GM18858 (cell line): Measurements from ENCODE around the gene DNM3.

Experiments
- ATAC-seq: cut with Tn5 transposase; IDR thresholded peaks from one replicate; pipeline ENCODE4 v1.9.1; 2021; ENCODE audit not compliant: unreplicated experiment

DNM3 gene

DNA sequence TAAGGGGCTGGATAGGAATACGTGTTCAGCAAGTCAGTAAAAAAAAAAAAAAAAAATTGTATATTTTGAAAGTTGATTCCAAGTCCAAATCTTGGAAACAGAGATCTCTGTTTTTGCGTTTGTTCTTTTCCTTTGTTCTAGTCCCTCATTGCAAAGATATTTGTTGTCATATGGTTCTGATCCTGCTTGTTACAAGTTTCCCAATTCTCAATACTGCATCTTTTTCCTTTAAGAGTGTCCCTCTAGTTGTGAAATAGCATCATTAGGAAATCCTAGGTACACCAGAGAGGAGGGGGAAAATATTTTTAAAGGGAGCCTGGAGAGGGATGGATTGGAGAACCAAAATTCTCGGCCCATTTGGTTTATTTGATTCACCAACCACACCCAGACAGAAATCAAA lies 426.9 kb downstream of the DNM3 start:
- no peak for ATAC-seq

DNA sequence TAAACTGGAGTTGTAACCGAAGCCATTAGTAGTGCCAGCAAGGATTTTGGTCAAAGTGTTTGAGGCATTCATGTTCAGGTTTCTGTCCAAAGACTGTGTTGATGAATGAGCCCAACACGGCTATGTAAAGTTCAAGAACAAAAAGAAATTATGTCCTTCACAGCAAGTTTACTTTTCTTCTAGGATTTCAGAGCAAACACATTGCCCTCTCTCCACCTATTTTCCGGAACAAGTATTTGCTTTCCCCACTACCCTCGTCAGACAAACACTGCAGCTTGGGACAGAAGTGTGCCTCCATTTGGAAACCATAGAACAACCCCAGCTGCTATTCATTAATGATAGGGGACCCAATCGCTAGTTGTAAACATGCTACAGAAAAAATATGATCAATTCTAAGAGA lies 427.8 kb downstream of the DNM3 start:
- ATAC-seq: no peak

DNA sequence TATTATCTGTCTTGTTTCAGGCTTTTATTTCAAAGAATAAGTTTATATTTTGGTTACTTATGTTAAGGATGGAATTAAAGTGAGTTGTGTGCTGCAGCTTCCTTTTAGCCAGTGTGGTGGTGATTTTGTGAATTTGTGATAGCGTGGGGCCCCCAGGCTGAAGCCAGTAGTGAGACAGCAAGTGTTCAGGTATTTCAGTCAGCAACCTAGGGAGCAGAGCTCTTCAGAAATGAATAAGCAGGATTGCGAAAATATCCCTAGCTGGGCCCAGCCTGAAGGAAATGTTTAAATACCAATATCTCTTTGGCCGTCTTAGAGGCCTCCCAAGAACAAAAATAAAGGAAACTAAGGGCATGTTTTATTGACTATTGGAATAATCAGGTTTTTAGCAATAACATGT lies 428.3 kb downstream of the DNM3 start:
- no peak for ATAC-seq

GRCh38 chr1:172270605-172271004 lies 429.3 kb downstream of the DNM3 start:
- no peak for ATAC-seq

DNA sequence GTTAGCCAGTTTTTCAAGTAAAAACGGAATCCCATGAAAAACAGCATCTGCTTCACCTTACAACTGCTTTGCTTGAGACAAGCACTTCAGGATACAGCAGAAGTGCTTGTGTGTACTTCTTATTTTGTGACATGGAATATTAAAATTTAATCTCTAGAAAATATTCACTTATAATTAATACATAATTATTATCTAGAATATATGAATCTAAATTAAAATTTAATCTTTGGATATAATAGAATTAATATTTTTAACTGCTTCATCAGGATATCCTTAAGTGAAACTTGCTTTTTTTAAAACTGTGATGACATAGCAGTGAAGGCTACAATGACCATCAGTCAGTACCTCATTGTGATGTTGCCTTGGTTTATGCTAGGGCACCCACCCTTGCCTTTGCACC lies 430.8 kb downstream of the DNM3 start:
- no peak for ATAC-seq

GRCh38 chr1:172273647-172274396 lies 432.5 kb downstream of the DNM3 start:
- ATAC-seq: no peak

- no peak for ATAC-seq
Observed at GRCh38 chr1:172275478-172275877, 434.2 kb downstream of the DNM3 start.

DNA sequence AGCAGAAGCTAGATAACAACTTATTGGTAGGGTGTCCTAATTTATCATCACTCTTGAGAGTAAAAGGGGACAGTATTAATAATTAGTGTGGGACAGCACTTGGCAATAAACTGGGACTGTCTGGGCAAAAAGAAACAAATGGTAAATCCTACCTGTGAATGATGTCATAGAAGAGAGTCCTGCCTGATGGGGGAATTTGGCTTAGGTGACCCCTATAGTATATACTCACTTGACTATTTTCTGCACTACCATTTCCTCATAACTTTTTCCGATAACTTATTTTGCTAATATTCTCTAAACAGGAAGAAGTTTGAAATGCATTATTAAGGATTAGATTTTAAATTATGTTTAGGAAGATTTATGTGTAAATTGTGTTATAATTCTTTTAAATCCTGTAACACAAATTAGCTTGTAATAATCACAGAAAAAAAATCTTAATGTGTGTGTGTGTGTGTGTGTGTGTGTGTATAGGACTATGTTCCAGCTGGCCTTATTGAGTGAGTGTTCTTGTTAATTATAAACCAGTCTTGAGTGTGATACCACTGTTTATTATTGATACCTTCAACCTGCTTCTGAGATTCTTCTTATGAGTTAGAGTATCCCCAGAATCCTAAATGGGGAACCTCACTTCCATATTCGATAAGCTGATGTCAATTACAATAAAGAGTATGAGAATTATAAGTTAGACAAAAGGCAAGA lies 435.0 kb downstream of the DNM3 start:
- no peak for ATAC-seq

DNA sequence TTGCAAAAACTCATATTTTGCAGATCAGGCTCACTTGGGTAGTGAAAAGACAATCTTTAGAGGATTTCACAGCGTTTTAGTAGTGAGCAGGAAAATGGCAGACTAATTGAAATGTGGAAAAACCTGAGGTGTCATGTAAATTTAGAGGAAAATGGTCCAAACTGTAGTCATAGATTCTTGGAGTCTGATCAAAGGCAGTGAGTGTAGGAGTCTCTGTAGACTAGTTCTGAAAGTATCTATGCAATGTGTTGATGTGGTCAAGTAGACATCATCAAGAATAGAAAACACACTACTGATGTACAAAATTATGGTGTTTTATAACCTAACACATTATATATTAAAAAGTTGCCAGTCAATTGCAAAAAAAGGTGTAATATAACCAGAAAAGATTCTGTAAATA lies 436.0 kb downstream of the DNM3 start:
- no peak for ATAC-seq

- ATAC-seq: no peak
Observed at GRCh38 chr1:172277989-172278388, 436.7 kb downstream of the DNM3 start.

- no peak for ATAC-seq
Observed at GRCh38 chr1:172278478-172278877, 437.2 kb downstream of the DNM3 start.

DNA sequence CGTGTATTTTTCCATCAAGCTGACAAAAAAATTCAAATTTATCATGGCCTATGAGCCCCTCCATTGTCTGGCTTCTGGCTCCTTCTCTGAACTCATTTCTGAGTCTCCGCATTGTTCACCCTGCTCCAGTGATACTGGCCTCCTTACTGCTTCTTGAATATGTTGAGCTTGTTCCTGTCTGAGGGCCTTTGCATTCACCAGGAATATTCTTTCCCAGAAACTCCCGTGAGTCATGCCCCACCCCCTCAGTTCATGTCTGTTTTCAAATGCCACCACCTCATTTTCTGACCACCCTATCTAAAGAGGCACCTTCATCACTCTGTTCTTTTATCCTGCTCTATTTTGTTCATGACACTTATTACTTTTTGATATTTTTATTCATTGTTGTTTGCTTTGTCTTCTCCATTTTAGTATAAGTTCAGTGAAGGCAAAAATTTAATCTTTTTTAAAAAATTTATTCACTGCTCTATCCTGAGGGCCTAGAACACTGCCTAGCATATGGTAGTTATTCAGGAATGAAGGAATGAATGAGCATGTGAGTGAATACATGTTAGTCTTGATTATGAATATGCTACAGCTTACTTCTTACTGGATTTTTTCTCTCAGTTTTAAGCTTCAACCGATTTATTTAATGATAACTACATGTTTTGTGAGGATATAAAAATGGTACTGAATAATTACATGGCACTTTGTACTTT lies 438.8 kb downstream of the DNM3 start:
- no peak for ATAC-seq

DNA sequence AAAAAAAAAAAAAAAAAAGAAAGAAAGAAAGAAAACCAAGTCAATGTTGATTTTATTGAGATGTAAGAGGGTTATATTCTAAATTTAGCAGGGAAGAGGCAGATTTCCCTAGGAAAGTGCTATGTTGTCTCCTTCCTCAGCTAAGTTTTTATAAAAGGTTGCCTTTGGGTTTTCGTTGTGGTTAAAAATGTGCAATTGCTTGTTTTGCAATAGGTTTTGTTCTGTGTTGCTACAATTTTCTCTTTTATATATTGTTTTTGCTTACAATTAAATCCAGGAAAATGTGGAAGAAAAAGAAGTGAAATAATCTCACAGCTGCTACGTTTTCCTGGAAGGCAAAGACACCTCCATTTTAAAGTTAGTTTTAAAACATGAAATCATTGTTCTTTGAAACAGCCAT lies 442.5 kb downstream of the DNM3 start:
- ATAC-seq: no peak

DNA sequence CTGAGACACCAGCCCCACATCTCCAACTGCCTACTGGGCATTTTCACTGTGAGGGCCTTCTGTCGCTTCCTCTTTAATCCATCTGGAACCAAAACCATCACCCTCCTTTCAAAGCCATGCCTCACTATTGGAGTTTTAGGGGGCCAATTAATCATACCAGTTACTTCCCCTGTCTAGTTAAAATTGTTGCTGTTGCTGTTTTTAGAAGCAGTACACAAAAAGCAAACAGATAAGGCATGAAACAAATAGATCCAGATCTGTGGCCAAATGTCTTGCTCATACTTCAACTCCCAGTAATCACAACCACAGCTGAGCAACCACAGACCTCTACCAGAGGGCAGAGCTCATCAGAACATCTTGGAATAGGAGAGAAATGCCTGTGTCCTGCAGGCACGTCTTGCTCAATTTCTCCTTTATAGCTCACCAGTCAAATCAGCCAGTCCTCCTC lies 445.4 kb downstream of the DNM3 start:
- ATAC-seq: no peak

GRCh38 chr1:172287208-172287607 lies 445.9 kb downstream of the DNM3 start:
- no peak for ATAC-seq

GRCh38 chr1:172288581-172288980 lies 447.3 kb downstream of the DNM3 start:
- no peak for ATAC-seq

GRCh38 chr1:172289448-172289847 lies 448.1 kb downstream of the DNM3 start:
- ATAC-seq: no peak

GRCh38 chr1:172292840-172293239 lies 451.5 kb downstream of the DNM3 start:
- ATAC-seq: no peak

DNA sequence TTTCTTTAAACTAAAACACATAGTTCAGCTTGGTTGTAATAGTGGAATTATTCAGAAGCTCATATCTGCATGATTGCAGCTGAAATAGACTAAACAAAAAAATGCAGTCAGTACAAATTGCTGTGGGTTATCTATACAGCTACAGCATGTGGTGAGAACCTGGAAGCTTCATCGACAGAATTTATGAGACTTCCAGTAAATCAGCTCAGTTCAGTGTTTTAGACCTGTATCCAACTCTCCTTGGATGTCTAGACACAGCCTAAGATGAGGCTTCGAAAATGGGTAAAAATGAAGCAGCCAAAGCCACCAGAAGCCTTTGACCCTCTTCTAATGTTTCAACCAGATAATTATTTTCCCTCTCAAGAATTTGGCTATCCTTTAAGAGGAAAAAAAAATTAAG lies 452.1 kb downstream of the DNM3 start:
- no peak for ATAC-seq

DNA sequence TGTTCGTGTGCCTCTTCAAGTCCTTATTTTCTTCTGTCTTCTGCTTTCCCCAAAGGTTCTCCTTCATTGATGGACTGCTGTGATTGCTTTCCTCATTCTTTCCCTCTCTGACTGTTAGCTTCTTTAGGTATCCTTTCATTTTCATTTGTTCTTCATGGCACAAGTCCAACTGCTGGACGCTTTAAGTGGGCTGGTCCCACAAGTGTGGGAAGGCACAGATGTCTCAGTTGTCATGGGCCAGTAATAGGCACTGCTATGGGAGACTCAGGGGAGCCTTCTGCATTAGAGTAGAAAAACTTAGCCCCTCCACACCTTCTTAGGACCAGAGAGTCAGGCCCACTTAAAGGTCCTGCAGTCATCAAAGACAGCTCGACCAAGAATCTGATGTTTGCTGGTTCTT lies 456.8 kb downstream of the DNM3 start:
- no peak for ATAC-seq

DNA sequence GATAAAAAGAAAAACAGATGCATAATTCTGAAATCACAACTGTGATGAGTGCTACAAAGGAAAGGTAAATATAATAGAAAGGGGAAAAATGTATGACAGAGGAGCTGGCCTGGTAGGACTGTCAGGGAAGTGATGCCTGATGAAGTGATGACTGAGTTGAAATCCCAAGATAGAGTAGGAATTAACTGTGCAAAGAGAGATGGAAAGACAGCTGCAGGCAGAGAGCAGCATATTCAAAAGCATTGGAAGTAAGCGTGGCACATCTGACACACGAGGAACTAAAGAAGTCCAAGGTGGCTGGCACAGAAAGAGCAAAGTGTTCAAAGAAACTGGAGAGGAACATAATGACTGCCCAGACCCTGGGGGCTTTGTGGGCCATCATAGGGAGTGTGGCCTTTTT lies 457.6 kb downstream of the DNM3 start:
- ATAC-seq: no peak

DNA sequence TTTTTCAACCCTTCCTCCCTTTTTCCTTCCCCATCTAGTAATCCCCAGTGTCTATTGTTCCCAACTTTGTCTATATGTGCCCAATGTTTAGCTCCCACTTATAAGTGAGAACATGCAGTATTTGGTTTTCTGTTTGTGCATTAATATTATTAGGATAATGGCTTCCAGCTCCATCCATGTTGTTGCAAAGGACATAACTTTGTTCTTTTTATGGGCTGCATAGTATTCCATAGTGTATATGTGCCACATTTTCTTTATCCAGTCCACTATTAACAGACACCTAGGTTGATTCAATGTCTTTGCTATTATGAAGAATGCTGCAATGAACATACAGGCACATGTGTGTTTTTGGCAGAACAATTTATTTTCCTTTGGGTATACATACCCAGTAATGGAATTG lies 458.2 kb downstream of the DNM3 start:
- ATAC-seq: no peak
